Lower lobe of right lung (tissue), 2 donors: ENCODE measurements around the gene C9. TPM values are rescaled to one million over a fixed set of nuclear protein-coding genes. Genes with fewer than 3 reads are reported as not detected.
"Not testable (repeated sequence)": the region's sequence is repeated elsewhere in the genome, so short reads cannot be mapped to it uniquely, and the experiment has no call there.

Experiments
- ATAC-seq, 2 donors: fragments of 200-7000 bp; cut with Tn5 transposase; one replicate each; pipeline ENCODE4 v1.9.1; 2020 to 2022; ENCODE audit warnings: mild to moderate bottlenecking in 2 of 2, moderate library complexity in 2 of 2
- DNase-seq: peaks from one replicate; pipeline ENCODE4 v3.0.0-alpha.2; 2020
- H3K27ac ChIP-seq: fragments of 200-600 bp; one replicate; pipeline ENCODE4 v1.8.0; 2022
- H3K27me3 ChIP-seq: fragments of 200-600 bp; one replicate; pipeline ENCODE4 v1.8.0; 2022; ENCODE audit warnings: low read depth
- H3K36me3 ChIP-seq: fragments of 200-600 bp; one replicate; pipeline ENCODE4 v1.8.0; 2022; ENCODE audit warnings: mild to moderate bottlenecking
- H3K4me1 ChIP-seq: fragments of 200-600 bp; one replicate; pipeline ENCODE4 v1.8.0; 2022
- H3K4me3 ChIP-seq: fragments of 200-600 bp; one replicate; pipeline ENCODE4 v1.8.0; 2022; ENCODE audit warnings: mild to moderate bottlenecking
- H3K9me3 ChIP-seq: fragments of 200-600 bp; one replicate; pipeline ENCODE4 v1.8.0; 2022
- CTCF ChIP-seq: fragments of 200-600 bp; IDR thresholded peaks from one replicate; pipeline ENCODE4 v1.8.0; 2022; ENCODE audit warnings: antibody characterized with exemption, mild to moderate bottlenecking
- intact Hi-C: fragments of 100-400 bp; cut with DNase I; formaldehyde crosslinking; loops from one replicate; pipeline ENCODE4 v1.11.0; 2022
- total RNA-seq: library from RNA; stranded (reverse); fragmentation: NEBNext Ultra II Directional; extraction: Animal tissue kit (Norgen Biotek cat#: 25700); gene quantifications from one replicate; pipeline ENCODE4 v1.2.1, GENCODE V29; 2021
- donor health status: DM: no; HTN: yes; CAD: no; lungs with severe emphysema.

C9 gene
- total RNA-seq, 1 donor from 2014 or later = 0.27 TPM

DNA sequence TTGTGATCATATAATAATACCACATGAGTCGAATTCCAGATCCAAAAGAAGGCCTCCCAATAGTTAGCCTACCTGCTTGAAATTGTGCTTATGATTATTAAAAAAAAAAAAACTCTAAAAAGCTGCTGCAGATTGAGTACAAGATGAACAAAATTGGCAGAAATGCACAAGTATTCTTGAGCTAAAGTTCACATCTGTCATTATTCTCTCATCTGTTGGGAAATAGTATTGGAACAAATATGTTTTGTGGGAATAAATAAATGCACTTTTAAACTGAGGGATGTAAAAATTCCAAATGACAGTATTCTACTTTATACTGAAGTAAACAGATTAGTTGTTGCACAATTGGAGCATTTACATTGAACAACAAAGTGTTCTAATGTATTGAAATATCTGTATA is 44.7 kb upstream of the C9 start:
- Histone ChIP-seq H3K4me1 (peaks cover 58% of the 10 kb centered on the region), H3K4me3 (no peak overlapping the region), H3K27ac (no peak overlapping the region), H3K27me3 (no peaks in the 10 kb centered on the region), H3K36me3 (no peaks in the 10 kb centered on the region), H3K9me3 (no peaks in the 10 kb centered on the region)
- ATAC-seq (no peak), DNase-seq (no peak)
- intact Hi-C loops = no loop called here
- TF ChIP-seq CTCF = no peak

DNA sequence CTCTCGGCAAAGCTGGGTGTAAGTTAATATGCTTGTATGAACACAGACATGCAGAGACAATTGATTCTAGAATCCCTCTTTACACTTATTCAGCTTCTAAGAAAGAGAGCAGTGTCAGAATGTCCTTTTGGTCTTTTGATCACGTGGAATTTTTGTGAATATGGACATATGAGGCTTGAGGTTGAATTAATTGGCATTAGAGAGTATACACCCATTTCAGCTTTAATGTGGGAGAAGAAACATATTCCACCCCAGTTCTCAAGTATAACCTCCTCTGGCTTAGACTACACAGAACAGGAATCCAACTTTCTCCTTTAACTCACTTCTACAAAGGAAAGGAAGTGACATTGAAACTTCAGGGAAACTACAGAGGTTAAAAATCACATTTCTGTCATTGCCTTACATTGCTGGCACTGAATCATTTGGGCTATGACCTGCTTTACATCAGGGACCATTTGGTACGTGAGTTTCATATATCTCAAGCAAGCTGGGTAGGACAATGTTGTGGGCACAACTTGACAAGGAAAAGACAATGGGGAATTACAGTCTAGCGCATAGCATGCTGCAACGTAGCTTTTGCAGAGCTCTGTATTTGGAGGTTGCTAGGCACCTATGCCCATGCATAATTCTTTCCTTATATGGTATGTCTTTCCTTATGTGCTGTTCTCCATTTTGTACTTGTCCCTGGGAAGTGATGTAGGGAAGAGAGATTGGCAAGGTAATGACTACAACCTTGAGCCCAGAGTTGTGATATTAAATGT is 41.0 kb upstream of the C9 start:
- no peak for DNase-seq
- no peaks in the 10 kb centered on the region for H3K9me3 ChIP-seq
- peak; percentile 26 to 35 for ATAC-seq
- no peak overlapping the region for H3K27ac ChIP-seq
- intact Hi-C loops = no loop called here
- no peak overlapping the region for H3K4me3 ChIP-seq
- H3K4me1 ChIP-seq = peaks cover 51% of the 10 kb centered on the region
- no peaks in the 10 kb centered on the region for H3K27me3 ChIP-seq
- TF ChIP-seq CTCF = no peak
- no peaks in the 10 kb centered on the region for H3K36me3 ChIP-seq

- intact Hi-C loops = not testable (repeated sequence)
These were observed 39.5 kb upstream of the C9 start for GRCh38 chr5:39403761-39404160.

GRCh38 chr5:39402140-39402539 is 37.8 kb upstream of the C9 start:
- H3K9me3 ChIP-seq, H3K36me3 ChIP-seq, intact Hi-C loops, H3K4me3 ChIP-seq, ATAC-seq, H3K27ac ChIP-seq, DNase-seq, H3K27me3 ChIP-seq: not testable (repeated sequence)
- H3K4me1 ChIP-seq = peaks cover 54% of the 10 kb centered on the region

More at GRCh38 chr5:39403761-39404160, 39.5 kb upstream of the C9 start:
- not testable (repeated sequence) for H3K27ac ChIP-seq, H3K36me3 ChIP-seq, H3K9me3 ChIP-seq, H3K4me3 ChIP-seq, ATAC-seq, H3K27me3 ChIP-seq, DNase-seq
- H3K4me1 ChIP-seq = peaks cover 51% of the 10 kb centered on the region

DNA sequence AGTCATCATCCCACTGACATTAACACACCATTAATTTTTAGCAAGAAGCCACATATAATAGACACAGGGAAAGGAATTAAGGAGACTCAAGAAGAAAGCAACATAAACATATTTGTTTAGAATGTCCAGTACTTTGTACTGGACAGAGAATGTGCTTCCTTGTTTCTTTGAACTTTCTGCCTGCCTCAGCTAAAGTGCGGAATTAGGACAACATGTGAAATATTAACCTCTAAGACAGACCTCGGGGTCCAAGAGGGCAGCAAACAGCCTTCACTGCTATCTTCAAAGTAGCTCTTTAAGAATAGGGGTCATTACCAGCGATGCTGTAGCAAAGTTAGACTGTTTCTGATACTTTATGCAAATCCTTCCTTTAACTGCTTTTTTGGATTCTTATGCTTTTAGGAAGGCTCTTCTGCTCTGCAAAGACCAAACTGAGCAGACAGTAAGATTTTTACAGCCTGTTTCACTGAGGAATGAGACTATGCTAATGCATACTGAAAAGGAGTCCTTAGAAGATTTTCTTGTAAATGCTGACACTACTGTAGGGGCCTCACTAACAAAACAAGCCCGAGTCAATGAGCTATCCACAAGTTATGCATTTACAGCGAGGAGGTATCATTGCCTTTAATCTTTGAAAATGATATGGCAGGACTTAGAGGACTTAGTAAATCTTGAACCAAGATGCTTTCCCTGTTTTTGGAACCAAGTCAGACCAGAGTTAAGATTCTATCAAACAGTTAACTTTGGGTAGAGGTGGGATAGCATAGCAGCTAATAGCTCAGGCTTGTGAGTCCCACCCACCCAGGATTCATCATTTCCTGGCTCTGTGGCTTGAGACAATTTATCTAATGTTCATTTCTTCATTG is 36.7 kb upstream of the C9 start:
- intact Hi-C loops = no loop called here
- Histone ChIP-seq H3K27ac (peak overlapping the region; percentile 74), H3K36me3 (no peaks in the 10 kb centered on the region), H3K4me1 (peaks cover 61% of the 10 kb centered on the region), H3K4me3 (no peak overlapping the region), H3K9me3 (no peaks in the 10 kb centered on the region), H3K27me3 (no peaks in the 10 kb centered on the region)
- ATAC-seq (no peak), DNase-seq (no peak)
- no peak for TF ChIP-seq CTCF

- Histone ChIP-seq H3K4me1 (peaks cover 71% of the 10 kb centered on the region), H3K27me3 (no peaks in the 10 kb centered on the region)
These were observed 35.1 kb upstream of the C9 start for GRCh38 chr5:39399135-39400036.

More at GRCh38 chr5:39399135-39400036, 35.1 kb upstream of the C9 start:
- TF ChIP-seq CTCF = no peak
- H3K36me3 ChIP-seq = no peaks in the 10 kb centered on the region
- H3K9me3 ChIP-seq = no peaks in the 10 kb centered on the region
- no peak for DNase-seq
- H3K4me3 ChIP-seq = no peak overlapping the region
- intact Hi-C loops = no loop called here
- peak; percentile 76 for ATAC-seq
- peak overlapping the region; percentile 74 for H3K27ac ChIP-seq
